OCI-LY7 (cell line): ENCODE measurements around the gene RNF214. TPM values are rescaled to one million over a fixed set of nuclear protein-coding genes. Genes with fewer than 3 reads are reported as not detected.

Experiments used
- BruUV-seq: library from RNA; stranded (reverse); fragments of 400-500 nt; replicated peaks from 2 replicates; lab custom pipeline; 2021; lab: Mats Ljungman, UMichigan
- CTCF ChIA-PET: fragments of 300-600 bp; sonication (Branson Sonifier 250); formaldehyde crosslinking; loops from one replicate; lab custom pipeline; 2022; ENCODE audit warnings: antibody characterized with exemption; ENCODE audit not compliant: unreplicated experiment; lab: Charles Lee
- POLR2A ChIA-PET: fragments of 300-600 bp; sonication (Branson Sonifier 250); formaldehyde crosslinking; loops from one replicate; lab custom pipeline; 2022; ENCODE audit warnings: antibody characterized with exemption; lab: Charles Lee
- DNase-seq: peaks from one replicate; pipeline ENCODE4 v3.0.0-alpha.2; 2015; ENCODE audit warnings: low spot score
- H2AFZ ChIP-seq: fragments of 200-600 bp; sonication (generic), shearing (Covaris generic); 2 replicates; pipeline ENCODE4 v1.6.1; 2014; ENCODE audit warnings: mild to moderate bottlenecking, antibody characterized with exemption, low read length, moderate library complexity
- H3K27ac ChIP-seq: fragments of 200-600 bp; sonication (generic); 2 replicates; pipeline ENCODE4 v1.5.1; 2014; ENCODE audit warnings: mixed run types, low read depth, mild to moderate bottlenecking, moderate library complexity, low read length, inconsistent platforms; ENCODE audit not compliant: poor library complexity, severe bottlenecking
- H3K36me3 ChIP-seq: fragments of 200-600 bp; sonication (generic); 2 replicates; pipeline ENCODE4 v1.6.1; 2014; ENCODE audit warnings: mild to moderate bottlenecking, antibody characterized with exemption, low read length, moderate library complexity, mixed read lengths; ENCODE audit not compliant: insufficient read depth
- H3K4me1 ChIP-seq: fragments of 200-600 bp; sonication (generic); 2 replicates; pipeline ENCODE4 v1.5.1; 2014; ENCODE audit warnings: mild to moderate bottlenecking, low read length; ENCODE audit not compliant: insufficient read depth, poor library complexity, severe bottlenecking
- H3K4me2 ChIP-seq: fragments of 200-600 bp; sonication (generic); 2 replicates; pipeline ENCODE4 v1.6.1; 2014; ENCODE audit warnings: mild to moderate bottlenecking, low read length
- H3K4me3 ChIP-seq: fragments of 200-600 bp; sonication (generic); 2 replicates; pipeline ENCODE4 v1.5.1; 2014; ENCODE audit warnings: mild to moderate bottlenecking, low read depth, low read length; ENCODE audit not compliant: poor library complexity, severe bottlenecking
- H3K79me2 ChIP-seq: fragments of 200-600 bp; sonication (generic); 2 replicates; pipeline ENCODE4 v1.6.1; 2016; ENCODE audit warnings: low read depth, mild to moderate bottlenecking, low read length, moderate library complexity, mixed read lengths; ENCODE audit not compliant: insufficient read depth
- H3K9me2 ChIP-seq: fragments of 200-600 bp; sonication (generic); 2 replicates; pipeline ENCODE4 v1.6.1; 2016; ENCODE audit warnings: mild to moderate bottlenecking, low read length, mixed read lengths; ENCODE audit not compliant: insufficient read depth
- H3K9me3 ChIP-seq: fragments of 200-600 bp; sonication (generic); 2 replicates; pipeline ENCODE4 v1.6.1; 2014; ENCODE audit warnings: mild to moderate bottlenecking, mixed run types, low read length, mixed read lengths
- H4K20me1 ChIP-seq: fragments of 200-600 bp; sonication (generic); 2 replicates; pipeline ENCODE4 v1.6.1; 2014; ENCODE audit warnings: mild to moderate bottlenecking, antibody characterized with exemption, low read length, moderate library complexity, mixed read lengths; ENCODE audit not compliant: insufficient read depth
- EZH2phosphoT487 ChIP-seq: fragments of 200-600 bp; sonication (generic); IDR thresholded peaks from 2 replicates; pipeline ENCODE4 v1.6.1; 2018; ENCODE audit warnings: low read depth, borderline replicate concordance, mild to moderate bottlenecking, mixed run types, antibody characterized with exemption, low read length, moderate library complexity, mixed read lengths
- intact Hi-C: fragments of 100-400 bp; cut with micrococcal nuclease; formaldehyde crosslinking; loops from one replicate; pipeline ENCODE4 v1.10.0; 2022; ENCODE audit not compliant: unreplicated experiment
- total RNA-seq, 2 experiments: library from RNA; depleted of rRNA in 1 of 2; stranded (reverse); fragments of >200 nt in 1 of 2; shearing (Covaris generic) in 1 of 2; gene quantifications; 2 replicates each; pipeline ENCODE4 v1.2.3, GENCODE V29; 2014 to 2022
- TF ChIP-seq, protein P1 (sequence below): fragments of 200-600 bp; sonication (generic); conservative IDR thresholded peaks from 2 replicates; pipeline ENCODE4 v1.5.1; 2014; ENCODE audit warnings: mild to moderate bottlenecking, antibody characterized with exemption, low read length, moderate library complexity, mixed read lengths

The RNF214 gene
- total RNA-seq, 2 experiments from 2014 or later: 11.2 to 30.2 TPM

DNA sequence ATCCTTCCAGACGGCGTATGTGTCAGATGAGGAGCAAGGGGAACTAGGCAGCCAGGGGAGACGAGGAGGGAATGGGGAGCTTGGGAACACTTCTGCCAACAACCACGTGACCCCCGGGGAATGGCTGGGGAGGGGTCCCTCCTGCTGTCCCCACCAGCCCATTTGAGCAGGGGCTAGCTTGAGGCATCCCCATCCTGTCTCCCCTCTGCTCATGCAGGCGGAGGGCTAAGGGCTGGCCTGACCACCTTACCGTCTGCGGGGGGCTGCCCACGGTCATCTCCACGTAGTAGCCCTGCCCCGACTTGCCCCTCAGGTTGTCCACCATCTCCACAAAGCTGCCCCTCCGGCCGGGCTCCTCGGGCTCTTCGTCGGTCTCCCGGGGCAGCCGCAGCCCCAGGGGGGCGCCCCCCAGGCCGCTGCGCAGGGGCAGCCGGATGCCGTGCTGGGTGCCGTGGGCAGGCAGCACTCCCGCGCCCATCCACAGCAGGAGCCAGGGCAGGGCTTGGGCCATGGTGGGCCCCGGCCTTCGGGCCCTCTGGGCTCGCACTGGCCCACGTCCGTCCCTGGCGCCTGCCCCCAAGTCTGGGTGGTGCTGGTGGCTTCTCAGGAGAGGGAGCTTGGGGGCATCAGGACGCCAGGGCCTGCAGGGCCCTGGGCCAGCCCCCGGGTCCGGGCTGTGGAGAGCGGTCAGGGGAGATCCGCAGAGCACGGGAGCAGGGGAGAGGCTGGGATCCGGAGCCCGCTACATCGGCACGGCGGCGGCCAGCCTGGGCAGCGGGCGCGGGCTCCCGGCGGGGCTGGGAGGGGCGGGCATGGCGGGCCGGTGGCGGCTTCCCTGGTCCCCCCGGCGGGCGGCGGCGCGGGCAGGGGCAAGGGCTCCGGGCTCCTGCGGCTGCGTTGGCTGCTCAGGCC is 83.1 kb downstream of the RNF214 start:
- no peak overlapping the region for H2AFZ ChIP-seq

DNA sequence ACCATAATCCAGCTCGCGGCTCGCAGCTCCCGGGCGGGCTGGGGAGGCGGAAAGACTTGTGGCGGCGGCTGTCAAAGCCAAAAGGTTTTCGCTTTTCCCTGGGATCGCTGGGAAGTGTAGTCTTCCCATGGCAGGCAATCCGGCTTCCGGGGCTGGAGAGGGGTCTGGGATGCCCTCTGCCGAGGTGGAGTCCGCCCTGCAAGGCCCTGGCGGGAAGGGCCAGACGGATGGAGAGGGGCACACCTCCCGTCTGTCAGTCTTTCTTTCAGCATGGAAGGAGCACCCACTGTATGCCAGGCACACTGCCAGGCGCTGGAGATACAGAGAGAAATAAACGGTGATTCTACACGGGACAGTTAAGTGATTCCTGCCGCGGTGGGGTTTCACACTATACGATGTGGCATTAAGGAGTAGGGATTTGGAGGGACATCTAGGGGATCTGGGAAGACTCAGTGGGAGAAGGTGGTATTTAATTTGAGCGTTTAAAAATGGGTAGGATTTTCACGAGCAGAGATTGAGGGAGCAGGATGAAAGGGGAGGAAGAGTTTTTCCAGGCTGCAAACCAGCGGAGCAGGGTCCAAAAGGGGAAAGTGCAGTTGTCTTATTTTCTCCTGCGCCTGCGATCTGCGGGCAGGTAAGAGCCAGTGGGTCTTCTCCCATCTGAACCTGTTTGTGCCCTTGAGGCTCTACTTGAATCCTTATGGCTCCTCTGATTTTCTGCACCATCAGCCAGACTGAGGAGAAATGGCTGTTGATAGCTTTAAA is 83.9 kb downstream of the RNF214 start, which contains the start of gene BACE1:
Gene BACE1, minus strand, starts transcription at position 60 of the 765 bp plus-strand sequence. CDS start 461 bp downstream, outside the sequence.
- BruUV-seq: no TSS peak
- H3K27ac ChIP-seq: no peak within 1 kb of the TSS
- intact Hi-C loops: no loop called here
- TF ChIP-seq EZH2phosphoT487: no peak
- TF ChIP-seq, protein P1, sequence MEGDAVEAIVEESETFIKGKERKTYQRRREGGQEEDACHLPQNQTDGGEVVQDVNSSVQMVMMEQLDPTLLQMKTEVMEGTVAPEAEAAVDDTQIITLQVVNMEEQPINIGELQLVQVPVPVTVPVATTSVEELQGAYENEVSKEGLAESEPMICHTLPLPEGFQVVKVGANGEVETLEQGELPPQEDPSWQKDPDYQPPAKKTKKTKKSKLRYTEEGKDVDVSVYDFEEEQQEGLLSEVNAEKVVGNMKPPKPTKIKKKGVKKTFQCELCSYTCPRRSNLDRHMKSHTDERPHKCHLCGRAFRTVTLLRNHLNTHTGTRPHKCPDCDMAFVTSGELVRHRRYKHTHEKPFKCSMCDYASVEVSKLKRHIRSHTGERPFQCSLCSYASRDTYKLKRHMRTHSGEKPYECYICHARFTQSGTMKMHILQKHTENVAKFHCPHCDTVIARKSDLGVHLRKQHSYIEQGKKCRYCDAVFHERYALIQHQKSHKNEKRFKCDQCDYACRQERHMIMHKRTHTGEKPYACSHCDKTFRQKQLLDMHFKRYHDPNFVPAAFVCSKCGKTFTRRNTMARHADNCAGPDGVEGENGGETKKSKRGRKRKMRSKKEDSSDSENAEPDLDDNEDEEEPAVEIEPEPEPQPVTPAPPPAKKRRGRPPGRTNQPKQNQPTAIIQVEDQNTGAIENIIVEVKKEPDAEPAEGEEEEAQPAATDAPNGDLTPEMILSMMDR: no peak
- no peaks in the 10 kb centered on the region for H4K20me1 ChIP-seq
- ChIA-PET CTCF (no interaction called here), POLR2A (no interaction called here)
- DNase-seq: no peak
- H3K4me2 ChIP-seq: no peak within 1 kb of the TSS
- H3K4me1 ChIP-seq: no peaks in the 10 kb centered on the region
- no peak within 1 kb of the TSS for H3K4me3 ChIP-seq
- H3K79me2 ChIP-seq: no peaks in the 10 kb centered on the region
- no peaks in the 10 kb centered on the region for H3K9me2 ChIP-seq
- no peaks in the 10 kb centered on the region for H3K36me3 ChIP-seq
- H3K9me3 ChIP-seq: no peaks in the 10 kb centered on the region
- H2AFZ ChIP-seq: no peak within 1 kb of the TSS

More for the DNA sequence above, 83.1 kb downstream of the RNF214 start:
- TF ChIP-seq, protein P1: no peak
- no peak for TF ChIP-seq EZH2phosphoT487
- intact Hi-C loops: no loop called here
- H3K79me2 ChIP-seq: no peaks in the 10 kb centered on the region
- no TSS peak for BruUV-seq
- no peak overlapping the region for H3K4me3 ChIP-seq
- H3K36me3 ChIP-seq: no peaks in the 10 kb centered on the region
- CTCF ChIA-PET: no interaction called here
- no peak overlapping the region for H3K4me2 ChIP-seq
- no peaks in the 10 kb centered on the region for H3K4me1 ChIP-seq
- no peak overlapping the region for H3K27ac ChIP-seq
- H4K20me1 ChIP-seq: no peaks in the 10 kb centered on the region
- DNase-seq: no peak
- no peaks in the 10 kb centered on the region for H3K9me3 ChIP-seq
- no peaks in the 10 kb centered on the region for H3K9me2 ChIP-seq
- POLR2A ChIA-PET: interaction anchor here (1.0 kb wide), 1 partner anchor 9 kb away, joined by 4 read pairs; no protein-coding TSS in a partner anchor
